HG02610 (cell line): ENCODE results near the gene GLIS1.

ENCODE experiments used
- ATAC-seq: cut with Tn5 transposase; IDR thresholded peaks from one replicate; pipeline ENCODE4 v1.9.1; 2021; ENCODE audit warnings: mild to moderate bottlenecking, moderate library complexity; ENCODE audit not compliant: unreplicated experiment

GLIS1 gene

DNA sequence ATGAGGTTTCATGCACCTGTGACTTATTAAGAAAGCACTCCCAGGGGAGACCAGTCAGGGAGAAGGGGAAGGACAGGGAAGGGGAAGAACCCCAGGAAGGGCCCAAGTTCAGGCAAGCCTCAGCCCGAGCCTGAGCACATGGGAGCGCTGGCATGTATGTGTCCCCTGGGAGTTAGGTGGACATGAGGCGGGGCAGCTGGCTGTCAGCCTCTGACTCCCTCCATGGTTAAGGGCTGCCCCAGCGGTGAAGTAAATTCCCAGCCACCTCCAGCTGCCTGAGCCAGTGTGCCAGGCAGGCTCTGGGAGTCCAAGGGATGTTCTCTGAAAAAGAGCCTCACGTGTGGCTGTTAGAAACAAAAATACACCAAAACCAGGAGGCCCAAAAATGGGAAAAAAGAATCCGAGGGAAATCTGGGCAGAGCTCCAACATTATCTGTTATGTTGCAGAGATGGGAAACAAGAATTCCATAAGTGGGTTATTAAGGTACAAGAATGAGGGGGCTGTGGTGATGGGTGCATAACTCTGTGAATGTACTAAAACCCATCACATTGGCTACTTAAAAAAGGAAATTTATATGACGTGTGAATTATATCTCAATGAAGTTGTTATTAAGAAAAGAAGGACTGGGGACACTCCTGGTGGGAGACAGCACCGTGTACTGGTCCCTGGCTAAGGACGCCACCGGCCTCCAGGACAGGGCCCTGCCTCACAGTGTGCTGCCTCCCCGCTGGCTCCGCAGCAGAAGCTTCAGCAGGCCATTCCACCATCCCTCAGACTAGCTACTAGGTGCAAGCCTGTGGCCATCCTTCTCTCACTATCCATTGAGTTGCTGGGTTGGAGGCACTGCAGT lies 261.1 kb downstream of the GLIS1 start:
- no peak for ATAC-seq

GRCh38 chr1:53476579-53476978 lies 262.4 kb downstream of the GLIS1 start:
- ATAC-seq = no peak

DNA sequence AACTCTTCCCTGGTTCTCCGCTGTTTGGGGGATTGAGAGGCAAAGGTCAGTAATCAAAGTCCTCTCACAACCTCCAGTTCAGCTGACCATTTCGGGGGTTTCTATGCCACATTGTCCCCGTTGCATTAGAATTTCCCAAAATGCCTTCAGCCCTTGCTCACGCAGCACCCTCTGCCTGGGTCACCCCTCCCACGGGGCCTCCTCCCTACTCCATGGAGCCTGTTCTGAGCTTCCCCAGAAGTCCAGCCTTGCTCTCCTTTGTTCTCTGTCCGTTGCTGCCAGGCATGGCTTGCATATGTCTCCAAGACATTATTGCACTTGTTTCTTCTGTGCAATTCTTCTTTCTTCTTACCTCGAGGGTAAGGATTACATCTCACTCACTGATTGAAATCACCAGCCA lies 263.3 kb downstream of the GLIS1 start:
- no peak for ATAC-seq

GRCh38 chr1:53473463-53473862 lies 265.5 kb downstream of the GLIS1 start:
- no peak for ATAC-seq

DNA sequence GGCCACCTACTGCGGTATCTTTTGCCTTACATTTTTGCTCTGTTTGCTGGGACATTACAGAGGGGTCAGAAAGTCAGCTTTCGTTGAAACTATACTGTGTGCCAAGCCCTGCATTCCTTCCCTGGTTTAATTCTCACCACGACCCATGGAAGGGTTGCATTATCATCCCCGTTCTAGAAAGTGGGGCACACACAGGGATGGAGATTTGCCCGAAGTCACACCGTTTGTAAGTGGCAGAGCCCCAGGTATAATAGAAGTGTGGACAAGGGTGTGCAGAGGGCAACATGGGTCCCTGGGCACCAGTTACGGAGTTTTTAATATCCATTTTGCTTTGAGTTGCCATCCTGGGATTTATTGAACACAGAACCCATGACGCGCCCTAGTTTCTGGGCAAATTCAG lies 268.0 kb downstream of the GLIS1 start:
- ATAC-seq = no peak

DNA sequence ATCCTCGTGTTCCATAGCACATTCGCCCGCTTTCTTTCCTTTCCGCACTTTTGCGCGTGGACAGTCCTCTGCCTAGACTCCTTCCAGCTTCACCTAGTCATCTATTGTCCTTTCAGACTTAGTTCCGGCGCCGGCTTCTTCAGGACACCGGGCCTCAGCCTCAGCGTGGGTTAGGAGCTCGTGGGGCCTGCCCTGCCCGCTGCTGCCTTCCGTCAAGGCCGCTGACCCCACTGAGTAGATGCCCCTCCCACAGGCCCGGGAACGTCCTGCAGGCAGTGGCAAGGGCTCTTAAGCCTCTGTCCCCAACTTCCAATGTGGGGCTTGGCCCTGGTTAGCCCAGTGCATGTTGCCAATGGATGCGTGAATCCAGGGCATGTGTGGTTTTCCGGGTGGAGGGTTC lies 268.4 kb downstream of the GLIS1 start:
- ATAC-seq = no peak

DNA sequence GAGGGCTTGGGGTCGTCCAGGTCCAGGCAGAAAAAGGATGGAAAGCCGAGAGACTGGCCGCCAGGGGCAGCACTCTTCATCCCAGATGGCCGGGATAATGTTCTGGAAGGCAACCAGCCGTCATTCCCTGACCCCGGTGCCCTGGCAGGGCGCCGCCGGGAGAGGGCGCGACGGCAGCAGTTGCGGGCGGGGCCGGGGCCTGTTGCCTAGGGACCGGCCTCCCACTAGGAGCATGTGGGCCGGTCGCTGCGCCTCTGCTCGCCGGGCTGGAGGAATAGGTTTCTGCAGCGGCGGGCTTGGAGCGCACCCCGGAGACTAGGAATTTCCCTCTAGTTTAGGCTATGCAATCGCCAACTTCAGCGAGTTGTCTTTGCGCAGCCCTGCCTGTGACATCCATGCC lies 268.8 kb downstream of the GLIS1 start:
- no peak for ATAC-seq

- no peak for ATAC-seq
These were observed 269.6 kb downstream of the GLIS1 start for GRCh38 chr1:53469373-53469772.

GRCh38 chr1:53468374-53468773 lies 270.6 kb downstream of the GLIS1 start:
- no peak for ATAC-seq

DNA sequence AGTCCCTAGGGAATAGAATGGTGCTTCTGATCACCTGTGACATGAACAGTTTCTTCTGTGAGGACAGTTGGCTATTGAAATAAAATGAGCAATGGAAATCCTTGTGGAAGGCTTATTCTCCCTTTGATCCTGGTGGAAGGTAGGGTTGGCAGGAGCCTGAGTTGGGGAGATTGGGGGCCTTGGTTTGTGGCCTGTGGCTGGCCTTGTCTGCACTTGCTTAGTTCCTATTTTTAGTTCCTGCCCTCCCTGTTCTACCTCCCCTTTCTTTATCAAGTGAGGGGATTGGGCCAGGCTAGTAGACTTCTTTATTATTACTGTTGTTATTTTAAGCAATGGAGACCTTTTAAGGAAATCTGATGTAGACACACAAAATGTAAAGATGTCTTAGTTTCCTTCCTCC lies 271.6 kb downstream of the GLIS1 start:
- no peak for ATAC-seq

GRCh38 chr1:53465023-53465957 lies 273.7 kb downstream of the GLIS1 start:
- no peak for ATAC-seq

DNA sequence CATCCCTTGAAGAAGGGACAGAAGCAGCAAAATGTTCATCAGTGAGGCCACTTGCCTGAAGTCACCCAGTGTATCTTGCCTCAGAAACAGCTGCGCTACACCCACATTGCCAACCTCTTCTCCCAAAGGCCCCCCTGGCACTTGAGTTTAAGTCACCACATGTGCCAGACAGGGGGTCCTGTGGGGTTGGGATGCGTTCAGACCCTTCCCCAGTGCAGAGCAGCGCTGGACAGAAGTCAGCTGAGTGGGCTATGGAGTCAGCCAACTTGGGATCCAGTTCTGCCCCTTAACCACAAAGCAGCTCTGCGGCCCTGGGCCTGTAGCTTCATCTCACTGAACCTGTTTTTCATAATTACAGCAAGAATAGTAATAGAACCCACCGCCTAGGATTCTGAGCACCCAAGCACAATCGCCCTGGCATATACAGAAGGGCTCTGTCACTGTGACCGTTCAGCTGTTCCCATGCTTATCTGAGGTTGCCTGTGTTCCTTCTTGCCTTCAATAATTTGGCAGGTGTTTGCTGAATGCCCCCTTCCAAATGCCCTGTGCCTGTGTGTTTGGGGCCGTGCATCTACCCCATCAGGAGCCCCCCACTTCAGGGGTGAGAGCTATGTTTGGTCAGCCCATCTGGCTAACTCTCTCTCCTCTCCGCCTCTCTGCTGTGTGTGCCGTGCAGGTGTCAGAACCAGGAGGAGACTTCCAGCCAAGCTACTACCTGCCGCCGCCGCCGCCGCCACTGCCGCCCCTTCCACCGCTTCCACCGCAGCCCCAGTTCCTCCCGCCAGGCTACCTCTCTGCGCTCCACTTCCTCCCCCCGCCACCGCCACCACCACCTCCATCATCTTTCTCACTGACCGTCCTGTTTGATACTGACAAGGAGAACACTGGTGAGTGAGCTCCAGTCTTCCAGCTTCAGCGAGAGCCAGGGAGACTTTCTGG lies 274.7 kb downstream of the GLIS1 start:
- ATAC-seq = no peak

DNA sequence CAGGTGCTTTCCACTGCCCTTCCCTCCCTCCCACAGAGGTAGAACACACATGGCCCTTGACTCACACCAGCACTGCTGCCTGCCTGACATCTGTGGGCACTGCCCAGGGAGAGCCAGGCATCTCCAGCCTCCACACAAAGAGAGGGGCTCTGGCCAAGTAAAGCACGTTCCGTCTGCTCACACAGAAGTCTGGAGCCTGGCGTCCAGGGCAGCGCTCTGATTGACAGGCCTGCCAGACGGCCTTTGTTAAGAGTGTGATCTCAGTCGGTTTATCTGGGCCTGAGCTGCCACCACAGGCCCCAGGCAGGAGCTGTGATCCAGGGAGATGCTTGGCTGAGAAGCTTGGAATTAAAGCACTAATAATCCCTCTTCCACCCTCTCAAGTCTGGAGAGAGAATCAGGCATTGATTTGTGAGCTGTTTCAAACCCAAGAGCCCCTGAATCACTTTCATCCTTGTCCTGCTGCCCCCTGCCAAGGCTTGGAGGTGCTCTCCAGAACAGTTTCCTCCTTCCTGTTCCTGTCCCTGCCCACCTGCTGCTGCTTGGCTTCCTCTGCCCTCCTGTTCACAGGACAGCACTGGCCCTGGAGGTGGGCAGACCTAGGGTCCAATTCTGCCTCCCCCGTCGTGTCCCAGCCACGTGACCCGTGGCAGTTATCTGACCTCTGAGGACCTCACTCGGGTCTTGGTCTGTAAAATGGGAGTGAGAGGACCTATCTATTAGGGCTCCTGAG lies 276.0 kb downstream of the GLIS1 start:
- ATAC-seq = no peak

- no peak for ATAC-seq
These were observed 276.8 kb downstream of the GLIS1 start for GRCh38 chr1:53462193-53462592.

GRCh38 chr1:53461323-53462044 lies 277.5 kb downstream of the GLIS1 start:
- no peak for ATAC-seq

DNA sequence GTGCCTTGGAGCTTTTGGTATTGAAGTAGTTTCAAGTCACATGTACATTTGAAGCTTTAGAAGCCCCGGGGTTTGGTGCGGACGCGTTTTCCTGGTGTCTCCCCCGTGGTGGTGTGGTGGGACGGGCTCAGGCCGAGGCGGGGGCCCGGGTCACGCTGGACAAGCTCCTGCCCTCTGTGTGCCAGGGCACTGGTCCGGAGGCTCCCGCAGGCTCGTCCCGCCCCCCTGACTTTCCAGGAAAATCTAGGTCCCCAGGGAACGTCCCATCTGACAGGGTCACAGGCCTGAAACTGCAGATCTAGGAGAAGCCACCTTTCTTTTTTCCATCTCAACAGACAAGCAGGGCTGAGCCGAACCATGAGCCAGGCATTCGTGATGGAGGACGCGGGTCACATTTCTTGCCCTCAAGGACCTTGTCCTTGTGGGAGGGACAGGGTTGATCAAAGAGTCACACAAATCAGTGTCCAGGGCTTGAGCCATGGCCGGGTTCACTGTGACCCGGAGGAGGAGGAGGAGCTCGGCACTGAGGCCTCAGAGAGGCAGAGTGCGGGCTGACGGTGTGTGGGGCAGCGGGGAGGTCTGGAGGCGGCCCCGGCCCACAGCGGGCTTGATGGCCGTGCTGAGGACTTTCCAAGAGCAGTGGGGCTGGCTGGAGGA lies 278.2 kb downstream of the GLIS1 start:
- ATAC-seq = no peak

GRCh38 chr1:53460211-53460634 lies 278.7 kb downstream of the GLIS1 start:
- ATAC-seq = no peak

DNA sequence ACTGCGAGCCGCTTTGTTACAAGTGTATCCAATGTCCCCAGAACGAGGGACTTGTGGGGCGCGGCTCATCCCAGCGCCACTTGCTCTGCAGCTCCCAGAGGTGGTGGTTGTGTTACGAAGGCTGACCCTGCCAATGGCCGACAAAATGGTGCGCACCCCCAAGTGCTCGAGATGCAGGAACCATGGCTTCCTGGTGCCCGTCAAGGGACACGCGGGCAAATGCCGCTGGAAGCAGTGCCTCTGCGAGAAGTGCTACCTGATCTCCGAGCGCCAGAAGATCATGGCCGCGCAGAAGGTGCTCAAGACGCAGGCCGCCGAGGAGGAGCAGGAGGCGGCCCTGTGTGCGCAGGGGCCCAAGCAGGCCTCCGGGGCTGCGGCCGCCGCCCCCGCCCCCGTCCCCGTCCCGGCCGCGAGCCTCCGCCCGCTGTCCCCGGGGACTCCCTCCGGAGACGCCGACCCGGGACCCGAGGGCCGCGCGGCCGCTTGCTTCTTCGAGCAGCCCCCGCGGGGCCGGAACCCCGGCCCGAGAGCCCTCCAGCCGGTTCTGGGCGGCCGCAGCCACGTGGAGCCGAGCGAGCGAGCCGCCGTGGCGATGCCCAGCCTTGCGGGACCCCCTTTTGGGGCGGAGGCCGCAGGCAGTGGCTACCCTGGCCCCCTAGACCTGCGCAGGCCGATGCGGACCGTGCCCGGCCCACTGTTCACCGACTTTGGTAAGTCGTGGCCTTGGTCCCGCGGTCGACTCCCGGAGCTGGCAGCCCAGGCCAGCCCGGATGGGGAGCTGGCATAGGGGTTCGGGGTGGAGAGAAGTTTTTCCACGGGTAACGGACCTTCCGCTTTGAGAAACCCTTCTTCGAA lies 279.4 kb downstream of the GLIS1 start, which contains the start of gene DMRTB1:
TSS of gene DMRTB1 (plus strand) at position 79 of the 855 bp plus-strand sequence. CDS start at position 134, 55 bp downstream.
- no peak for ATAC-seq
